Measurements from ENCODE around the gene RNF144B. TPM values are rescaled to one million over a fixed set of nuclear protein-coding genes. Genes with fewer than 3 reads are reported as not detected.
A peak's percentile ranks its signal among the peaks of the same experiment; 100 is the strongest.
"Not testable (repeated sequence)": the region's sequence is repeated elsewhere in the genome, so short reads cannot be mapped to it uniquely, and the experiment has no call there.

The RNF144B gene
- total and polyA plus RNA-seq, 10 donors = 6.5 to 82.5 (median 45.3) TPM

GRCh38 chr6:18352842-18353241 is 34.3 kb upstream of the RNF144B start:
- Histone ChIP-seq H3K36me3 (no peaks in the 10 kb centered on the region), H3K4me1 (peaks cover 0 to 17% (median 0%) of the 10 kb centered on the region in 6 donors), H3K27ac (no peak overlapping the region), H3K27me3 (replicated peaks in 1 of 7) (peaks cover 0 to 20% (median 0%) of the 10 kb centered on the region in 7 donors), H3K9me3 (peaks cover 0 to 5% (median 0%) of the 10 kb centered on the region in 8 donors), H3K4me3 (no peak overlapping the region)
- intact Hi-C loops (cut with DNase I; ENCODE audit: low total_unique reads) = no loop called here
- no peak for DNase-seq
- 60 to 86% (median 77%) methylated on average over 2 of the region's 2 CpGs for WGBS, 5 donors
- TF ChIP-seq POLR2AphosphoS5 (IDR thresholded peaks at IDR 0.05) = no peak
- TF ChIP-seq POLR2A (IDR thresholded peaks at IDR 0.05) = no peak
- TF ChIP-seq CTCF (IDR thresholded peaks at IDR 0.05 in 8 of 11, conservative IDR thresholded peaks at IDR 0.05 in 3 of 11) = no peak

GRCh38 chr6:18353251-18353650 is 33.9 kb upstream of the RNF144B start:
- peaks cover 0 to 17% (median 0%) of the 10 kb centered on the region in 6 donors for H3K4me1 ChIP-seq
- intact Hi-C loops (cut with DNase I; ENCODE audit: low total_unique reads) = no loop called here
- no peak for DNase-seq
- H3K27me3 ChIP-seq (replicated peaks in 1 of 7) = peaks cover 0 to 17% (median 0%) of the 10 kb centered on the region in 7 donors
- 49 to 84% (median 80%) methylated on average over 2 of the region's 2 CpGs for WGBS, 5 donors
- H3K9me3 ChIP-seq = peaks cover 0 to 9% (median 1%) of the 10 kb centered on the region in 8 donors
- TF ChIP-seq CTCF (IDR thresholded peaks at IDR 0.05 in 8 of 11, conservative IDR thresholded peaks at IDR 0.05 in 3 of 11) = no peak
- no peak for TF ChIP-seq POLR2A (IDR thresholded peaks at IDR 0.05)
- TF ChIP-seq POLR2AphosphoS5 (IDR thresholded peaks at IDR 0.05) = no peak
- no peak overlapping the region for H3K4me3 ChIP-seq
- no peak overlapping the region for H3K27ac ChIP-seq
- H3K36me3 ChIP-seq = no peaks in the 10 kb centered on the region

- Histone ChIP-seq H3K27me3 (replicated peaks in 1 of 7) (peaks cover 0 to 16% (median 0%) of the 10 kb centered on the region in 7 donors), H3K4me1 (peaks cover 0 to 16% (median 7%) of the 10 kb centered on the region in 6 donors), H3K9me3 (peaks cover 0 to 11% (median 2%) of the 10 kb centered on the region in 8 donors)
- H3K36me3 ChIP-seq; intact Hi-C loops (cut with DNase I; ENCODE audit: low total_unique reads); DNase-seq; H3K27ac ChIP-seq; H3K4me3 ChIP-seq: not testable (repeated sequence)
- 60 to 89% (median 81%) methylated on average over 1 to 4 of the region's 4 CpGs for WGBS, 5 donors
Observed at GRCh38 chr6:18357546-18357945, 29.6 kb upstream of the RNF144B start.

- H3K36me3 ChIP-seq = no peaks in the 10 kb centered on the region
- H3K4me1 ChIP-seq = peaks cover 0 to 16% (median 7%) of the 10 kb centered on the region in 6 donors
- H3K9me3 ChIP-seq = peaks cover 0 to 11% (median 2%) of the 10 kb centered on the region in 8 donors
- H3K27me3 ChIP-seq (replicated peaks in 1 of 7) = peaks cover 0 to 22% (median 0%) of the 10 kb centered on the region in 7 donors
- no peak for DNase-seq
- TF ChIP-seq POLR2AphosphoS5 (IDR thresholded peaks at IDR 0.05) = no peak
- TF ChIP-seq POLR2A (IDR thresholded peaks at IDR 0.05) = no peak
- TF ChIP-seq CTCF (IDR thresholded peaks at IDR 0.05 in 8 of 11, conservative IDR thresholded peaks at IDR 0.05 in 3 of 11) = no peak
- H3K4me3 ChIP-seq = no peak overlapping the region
- 70 to 84% (median 73%) methylated on average over 1 of the region's 1 CpG for WGBS, 5 donors
- H3K27ac ChIP-seq = peak overlapping the region in 5 of 8 donors; percentile 1 to 61 (median 46)
- intact Hi-C loops (cut with DNase I; ENCODE audit: low total_unique reads) = no loop called here
Observed at GRCh38 chr6:18359237-18359885, 27.8 kb upstream of the RNF144B start.

Measured in spleen (tissue), 11 donors.